Anterior cingulate cortex (tissue), 58 donors: Measurements from ENCODE around the gene LMLN.
A peak's percentile ranks its signal among the peaks of the same experiment; 100 is the strongest.
"Not testable (repeated sequence)": the region's sequence is repeated elsewhere in the genome, so short reads cannot be mapped to it uniquely, and the experiment has no call there.

Experiments
- DNase-seq, 58 donors: peaks; one replicate each; lab custom pipeline; 2025; lab: John Stamatoyannopoulos, UW

The LMLN gene

GRCh38 chr3:197953881-197954280 lies 6.1 kb upstream of the LMLN start:
- DNase-seq: no peak

GRCh38 chr3:197955892-197956477 lies 4.0 kb upstream of the LMLN start:
- DNase-seq: no peak

GRCh38 chr3:197956626-197956988 lies 3.4 kb upstream of the LMLN start:
- no peak for DNase-seq

GRCh38 chr3:197957790-197958133 lies 2.3 kb upstream of the LMLN start:
- no peak for DNase-seq

- no peak for DNase-seq
Observed at GRCh38 chr3:197958346-197958745, 1.7 kb upstream of the LMLN start.

GRCh38 chr3:197958848-197959247 lies 1.2 kb upstream of the LMLN start:
- DNase-seq: not testable (repeated sequence)

- no peak for DNase-seq
Observed at GRCh38 chr3:197959500-197959890, 522 bp upstream of the LMLN start.

- DNase-seq: peak in 4 of 58 donors; percentile 15 to 60 (median 48)
Observed at GRCh38 chr3:197960694-197961581, 921 bp downstream of the LMLN start.

GRCh38 chr3:197961582-197961945 lies 1.5 kb downstream of the LMLN start:
- DNase-seq: no peak

- DNase-seq: no peak
Observed at GRCh38 chr3:197963019-197963637, 3.1 kb downstream of the LMLN start.

- DNase-seq: not testable (repeated sequence)
Observed at GRCh38 chr3:197967337-197967989, 7.4 kb downstream of the LMLN start.

- no peak for DNase-seq
Observed at GRCh38 chr3:197970588-197970987, 10.6 kb downstream of the LMLN start.

GRCh38 chr3:197974016-197974415 lies 14.0 kb downstream of the LMLN start:
- DNase-seq: no peak

- DNase-seq: no peak
Observed at GRCh38 chr3:197975311-197975710, 15.3 kb downstream of the LMLN start.

- DNase-seq: no peak
Observed at GRCh38 chr3:197983076-197983475, 23.1 kb downstream of the LMLN start.

- no peak for DNase-seq
Observed at GRCh38 chr3:197989651-197990050, 29.6 kb downstream of the LMLN start.

GRCh38 chr3:197994736-197995135 lies 34.7 kb downstream of the LMLN start:
- no peak for DNase-seq

GRCh38 chr3:197996855-197997254 lies 36.8 kb downstream of the LMLN start:
- no peak for DNase-seq

- no peak for DNase-seq
Observed at GRCh38 chr3:197997936-197998335, 37.9 kb downstream of the LMLN start.

- DNase-seq: no peak
Observed at GRCh38 chr3:198017090-198017489, 57.1 kb downstream of the LMLN start.

- DNase-seq: no peak
Observed at GRCh38 chr3:198018416-198018815, 58.4 kb downstream of the LMLN start.
